ENCODE measurements around the gene KIF16B. TPM values are rescaled to one million over a fixed set of nuclear protein-coding genes. Genes with fewer than 3 reads are reported as not detected.

The KIF16B gene
- total and polyA plus RNA-seq, 2 of the 8 experiments (the other 6 are each of a cell fraction or from before 2014, with no cell fraction given) = 3.0 to 9.2 TPM

DNA sequence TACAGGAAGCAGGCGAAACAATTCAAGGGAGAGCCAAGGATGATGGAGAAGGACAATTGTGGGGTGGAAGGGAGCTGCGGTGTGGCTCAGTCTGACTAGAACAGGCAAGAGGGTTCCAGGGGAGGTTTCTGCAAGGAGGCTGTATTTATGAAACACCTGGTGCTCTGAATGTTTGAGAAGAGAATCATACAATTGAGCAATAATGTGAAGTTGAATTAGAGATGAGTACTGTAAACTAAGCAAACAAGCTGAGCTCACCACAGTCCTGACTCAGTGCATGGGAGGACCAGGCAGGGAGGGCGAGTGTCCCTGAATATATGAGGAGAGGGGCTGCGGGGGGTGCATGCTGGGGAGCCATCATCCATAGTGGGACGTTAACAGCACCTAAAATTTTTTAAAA lies 279.7 kb downstream of the KIF16B start:
- no peak overlapping the region for H2AFZ ChIP-seq (ENCODE audit: low read length)
- H2AK5ac ChIP-seq (ENCODE audit: low read depth, low read length) = no peak overlapping the region
- H3K4me2 ChIP-seq (ENCODE audit: insufficient read depth in 1 of 2, low read depth in 2 of 2, low read length in 2 of 2) = no peak overlapping the region
- DNase-seq (ENCODE audit: low read depth in 1 of 2, low spot score in 2 of 2) = no peak
- H3K14ac ChIP-seq (ENCODE audit: insufficient read length) = no peak overlapping the region
- H3K9ac ChIP-seq (replicated peaks in 1 of 4; ENCODE audit: extremely low read depth in 1 of 4, low read depth in 3 of 4, low read length in 3 of 4) = no peak overlapping the region
- H3K23me2 ChIP-seq (ENCODE audit: low read depth, low read length) = no peaks in the 10 kb centered on the region
- WGBS, 2 experiments (ENCODE audit: extremely low coverage in 1 of 2, insufficient coverage in 1 of 2, insufficient read length in 1 of 2, insufficient replicate concordance in 2 of 2, low coverage in 1 of 2, low lambda C conversion rate in 2 of 2, missing lambda C conversion rate in 1 of 2) = 89% methylated on average over 4 of the region's 5 CpGs; no CpG with 5 or more reads in 1 of the 2 experiments
- no peak overlapping the region for H2BK12ac ChIP-seq (ENCODE audit: low read depth, low read length)
- no peak for FAIRE-seq
- ChIA-PET POLR2A (ENCODE audit: partially characterized antibody) (no interaction called here), CTCF (ENCODE audit: partially characterized antibody) (no interaction called here)
- H3K79me1 ChIP-seq (ENCODE audit: low read depth, low read length) = no peaks in the 10 kb centered on the region
- no peak overlapping the region for H2BK20ac ChIP-seq (ENCODE audit: low read length)
- H4K91ac ChIP-seq (replicated peaks; ENCODE audit: insufficient read length, low read length) = no peak overlapping the region
- H3K4me1 ChIP-seq (replicated peaks in 1 of 4; ENCODE audit: control insufficient read depth in 3 of 4, insufficient read depth in 4 of 4, low read length in 3 of 4) = peaks cover 0 to 3% (median 1%) of the 10 kb centered on the region in 4 experiments; a peak in 3 of 7 replicates
- H3K9me3 ChIP-seq (ENCODE audit: insufficient read depth in 2 of 2, low read depth in 1 of 2, low read length in 1 of 2) = no peaks in the 10 kb centered on the region
- no peak overlapping the region for H4K8ac ChIP-seq (ENCODE audit: extremely low read depth, insufficient read depth, low read length)
- H3K4me3 ChIP-seq (ENCODE audit: extremely low read depth in 1 of 4, insufficient read depth in 2 of 4, low read depth in 3 of 4, low read length in 4 of 4) = no peak overlapping the region
- no peak overlapping the region for H3K23ac ChIP-seq (ENCODE audit: insufficient read length)
- H3K36me3 ChIP-seq (ENCODE audit: control insufficient read depth in 2 of 4, insufficient read depth in 4 of 4, low read length in 3 of 4) = no peaks in the 10 kb centered on the region
- no peak overlapping the region for H2BK15ac ChIP-seq (ENCODE audit: low read length)
- no peak overlapping the region for H3K18ac ChIP-seq (ENCODE audit: extremely low read depth, low read length)
- no peak overlapping the region for H3K4ac ChIP-seq (replicated peaks; ENCODE audit: insufficient read length, low read depth, low read length)
- H3K56ac ChIP-seq (replicated peaks; ENCODE audit: insufficient read length, low read depth, low read length) = no peak overlapping the region
- H3K79me2 ChIP-seq (ENCODE audit: control insufficient read depth in 1 of 2, insufficient read depth in 2 of 2, low read length in 2 of 2) = no peaks in the 10 kb centered on the region
- H4K20me1 ChIP-seq (replicated peaks in 1 of 2; ENCODE audit: control insufficient read depth in 1 of 2, insufficient read depth in 2 of 2, low read length in 2 of 2) = no peaks in the 10 kb centered on the region
- H2BK5ac ChIP-seq (ENCODE audit: low read depth, low read length) = no peak overlapping the region
- no peak overlapping the region for H3K27ac ChIP-seq (ENCODE audit: low read depth, low read length)
- no peak overlapping the region for H2BK120ac ChIP-seq (replicated peaks; ENCODE audit: low read depth, low read length)
- TF ChIP-seq POLR2AphosphoS5 (IDR thresholded peaks at IDR 0.05; ENCODE audit: low read depth, low read length) = no peak
- TF ChIP-seq PHF8 (conservative IDR thresholded peaks at IDR 0.05; ENCODE audit: low read depth, low read length) = no peak
- TF ChIP-seq, protein P1, sequence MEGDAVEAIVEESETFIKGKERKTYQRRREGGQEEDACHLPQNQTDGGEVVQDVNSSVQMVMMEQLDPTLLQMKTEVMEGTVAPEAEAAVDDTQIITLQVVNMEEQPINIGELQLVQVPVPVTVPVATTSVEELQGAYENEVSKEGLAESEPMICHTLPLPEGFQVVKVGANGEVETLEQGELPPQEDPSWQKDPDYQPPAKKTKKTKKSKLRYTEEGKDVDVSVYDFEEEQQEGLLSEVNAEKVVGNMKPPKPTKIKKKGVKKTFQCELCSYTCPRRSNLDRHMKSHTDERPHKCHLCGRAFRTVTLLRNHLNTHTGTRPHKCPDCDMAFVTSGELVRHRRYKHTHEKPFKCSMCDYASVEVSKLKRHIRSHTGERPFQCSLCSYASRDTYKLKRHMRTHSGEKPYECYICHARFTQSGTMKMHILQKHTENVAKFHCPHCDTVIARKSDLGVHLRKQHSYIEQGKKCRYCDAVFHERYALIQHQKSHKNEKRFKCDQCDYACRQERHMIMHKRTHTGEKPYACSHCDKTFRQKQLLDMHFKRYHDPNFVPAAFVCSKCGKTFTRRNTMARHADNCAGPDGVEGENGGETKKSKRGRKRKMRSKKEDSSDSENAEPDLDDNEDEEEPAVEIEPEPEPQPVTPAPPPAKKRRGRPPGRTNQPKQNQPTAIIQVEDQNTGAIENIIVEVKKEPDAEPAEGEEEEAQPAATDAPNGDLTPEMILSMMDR (IDR thresholded peaks at IDR 0.05; ENCODE audit: control extremely low read depth in 1 of 3, insufficient read depth in 1 of 3, low read depth in 1 of 3, low read length in 3 of 3) = no peak
- TF ChIP-seq YY1 (IDR thresholded peaks at IDR 0.05; ENCODE audit: low read depth, low read length) = no peak
- no peak for TF ChIP-seq TCF12 (IDR thresholded peaks at IDR 0.05; ENCODE audit: low read depth, low read length)
- TF ChIP-seq SP1 (IDR thresholded peaks at IDR 0.05; ENCODE audit: low read depth, low read length) = no peak
- TF ChIP-seq BACH1 (IDR thresholded peaks at IDR 0.05; ENCODE audit: low read length) = no peak
- TF ChIP-seq TAF7 (optimal IDR thresholded peaks at IDR 0.05; ENCODE audit: borderline replicate concordance, low read depth, low read length) = no peak
- no peak for TF ChIP-seq BRCA1 (IDR thresholded peaks at IDR 0.05; ENCODE audit: low read depth, low read length)
- TF ChIP-seq POU5F1 (IDR thresholded peaks at IDR 0.05; ENCODE audit: low read depth, low read length) = no peak
- TF ChIP-seq GABPA (IDR thresholded peaks at IDR 0.05; ENCODE audit: borderline replicate concordance, insufficient read depth, low read length) = no peak
- no peak for TF ChIP-seq KDM1A (IDR thresholded peaks at IDR 0.05; ENCODE audit: borderline replicate concordance, low read length)
- H3K27me3 ChIP-seq (replicated peaks in 1 of 4; ENCODE audit: control insufficient read depth in 3 of 4, extremely low read depth in 1 of 4, insufficient read depth in 3 of 4, low read length in 3 of 4) = no peaks in the 10 kb centered on the region
- no peak overlapping the region for H4K5ac ChIP-seq (ENCODE audit: insufficient read length, low read depth, low read length)

Data from H1 (cell line).